GM23338 (cell line): ENCODE data around the gene CCDC179. TPM values are rescaled to one million over a fixed set of nuclear protein-coding genes. Genes with fewer than 3 reads are reported as not detected.

Source experiments
- ATAC-seq: fragments of 200-7000 bp; cut with Tn5 transposase; 3 replicates; pipeline ENCODE4 v1.9.1; 2020
- DNase-seq: peaks from one replicate; pipeline ENCODE4 v3.0.0-alpha.2; 2015; ENCODE audit warnings: low spot score
- H2AFZ ChIP-seq: fragments of 200-600 bp; sonication (generic); 2 replicates; pipeline ENCODE4 v1.8.0; 2016; ENCODE audit warnings: antibody characterized with exemption, mild to moderate bottlenecking, moderate library complexity
- H3F3A ChIP-seq: fragments of 200-600 bp; sonication (generic); replicated peaks from 2 replicates; pipeline ENCODE4 v1.8.0; 2017; ENCODE audit warnings: antibody characterized with exemption, mixed run types, low read depth
- H3K27ac ChIP-seq: fragments of 200-600 bp; sonication (generic); 2 replicates; pipeline ENCODE4 v1.6.1; 2016; ENCODE audit warnings: low read depth
- H3K27me3 ChIP-seq: fragments of 200-600 bp; sonication (generic); 2 replicates; pipeline ENCODE4 v1.8.0; 2016; ENCODE audit warnings: mild to moderate bottlenecking, mixed run types, moderate library complexity; ENCODE audit not compliant: insufficient read depth
- H3K36me3 ChIP-seq: fragments of 200-600 bp; sonication (generic); 2 replicates; pipeline ENCODE4 v1.8.0; 2016; ENCODE audit warnings: mild to moderate bottlenecking; ENCODE audit not compliant: insufficient read depth
- H3K4me1 ChIP-seq: fragments of 200-600 bp; sonication (generic); 2 replicates; pipeline ENCODE4 v1.8.0; 2016; ENCODE audit warnings: mild to moderate bottlenecking, moderate library complexity; ENCODE audit not compliant: insufficient read depth
- H3K4me2 ChIP-seq: fragments of 200-600 bp; sonication (generic); 2 replicates; pipeline ENCODE4 v1.7.1; 2017; ENCODE audit warnings: mixed run types
- H3K4me3 ChIP-seq: fragments of 200-600 bp; sonication (generic); 2 replicates; pipeline ENCODE4 v1.6.1; 2016; ENCODE audit warnings: mixed run types
- H3K79me2 ChIP-seq: fragments of 200-600 bp; sonication (generic); replicated peaks from 2 replicates; pipeline ENCODE4 v1.8.0; 2017; ENCODE audit warnings: mild to moderate bottlenecking; ENCODE audit not compliant: insufficient read depth
- H3K9me2 ChIP-seq: fragments of 200-600 bp; sonication (generic); 2 replicates; pipeline ENCODE4 v1.8.0; 2017; ENCODE audit not compliant: insufficient read depth
- H4K20me1 ChIP-seq: fragments of 200-600 bp; sonication (generic); replicated peaks from 2 replicates; pipeline ENCODE4 v1.8.0; 2017; ENCODE audit warnings: mild to moderate bottlenecking; ENCODE audit not compliant: insufficient read depth
- H3K27ac Mint-ChIP-seq: 2 replicates; pipeline ENCODE4 v1.8.0; 2020; ENCODE audit warnings: inconsistent platforms, mild to moderate bottlenecking, moderate library complexity, mixed read lengths
- H3K27me3 Mint-ChIP-seq: 3 replicates; pipeline ENCODE4 v1.8.0; 2022; ENCODE audit warnings: low read depth, mild to moderate bottlenecking, moderate library complexity, mixed read lengths, inconsistent platforms; ENCODE audit not compliant: insufficient read depth, poor library complexity
- H3K36me3 Mint-ChIP-seq: 3 replicates; pipeline ENCODE4 v1.8.0; 2021; ENCODE audit warnings: low read depth, mild to moderate bottlenecking, inconsistent platforms, moderate library complexity, mixed read lengths
- H3K4me1 Mint-ChIP-seq: 3 replicates; pipeline ENCODE4 v1.8.0; 2020; ENCODE audit warnings: mild to moderate bottlenecking, inconsistent platforms, mixed read lengths
- H3K4me3 Mint-ChIP-seq: 3 replicates; pipeline ENCODE4 v1.8.0; 2021; ENCODE audit warnings: moderate library complexity, mild to moderate bottlenecking, inconsistent platforms, mixed read lengths
- H3K9me3 Mint-ChIP-seq: 3 replicates; pipeline ENCODE4 v1.8.0; 2020; ENCODE audit warnings: moderate library complexity, mild to moderate bottlenecking, inconsistent platforms, mixed read lengths
- CTCF ChIP-seq, 2 experiments: fragments of 200-600 bp in 1 of 2; sonication (generic) in 1 of 2; conservative IDR thresholded peaks; 2 replicates each; pipeline versions ENCODE4 v1.5.1 to v1.6.1; 2016 to 2017; ENCODE audit warnings: antibody characterized with exemption in 2 of 2, low read depth in 2 of 2, mild to moderate bottlenecking in 2 of 2, moderate library complexity in 1 of 2
- JUNB ChIP-seq: IDR thresholded peaks from one replicate; pipeline ENCODE4 v1.6.1; 2016; ENCODE audit warnings: antibody characterized with exemption; ENCODE audit not compliant: unreplicated experiment
- POLR2AphosphoS5 ChIP-seq: IDR thresholded peaks from 2 replicates; pipeline ENCODE4 v1.6.1; 2016; ENCODE audit warnings: antibody characterized with exemption, low read depth
- polyA plus RNA-seq: library from polyadenylated mRNA; unstranded; fragments of >200 nt; fragmentation: Nextera tagmentation; extraction: Ambion mirVana; gene quantifications from 2 replicates; pipeline ENCODE4 v1.2.1, GENCODE V29; 2016
- total RNA-seq: library from RNA; depleted of rRNA; stranded (reverse); fragments of >200 nt; shearing (Covaris generic); gene quantifications from 2 replicates; pipeline ENCODE4 v1.2.3, GENCODE V29; 2014
- TF ChIP-seq, protein P1 (sequence below): fragments of 250-450 bp; sonication (Bioruptor Pico); IDR thresholded peaks from 2 replicates; pipeline ENCODE4 v1.5.0; 2020; ENCODE audit warnings: mild to moderate bottlenecking, moderate library complexity
- TF ChIP-seq, protein P2 (sequence below): IDR thresholded peaks from one replicate; pipeline ENCODE4 v1.6.1; 2018; ENCODE audit warnings: antibody characterized with exemption; ENCODE audit not compliant: unreplicated experiment

Gene CCDC179
- total and polyA plus RNA-seq, 2 experiments from 2014 or later = not detected

DNA sequence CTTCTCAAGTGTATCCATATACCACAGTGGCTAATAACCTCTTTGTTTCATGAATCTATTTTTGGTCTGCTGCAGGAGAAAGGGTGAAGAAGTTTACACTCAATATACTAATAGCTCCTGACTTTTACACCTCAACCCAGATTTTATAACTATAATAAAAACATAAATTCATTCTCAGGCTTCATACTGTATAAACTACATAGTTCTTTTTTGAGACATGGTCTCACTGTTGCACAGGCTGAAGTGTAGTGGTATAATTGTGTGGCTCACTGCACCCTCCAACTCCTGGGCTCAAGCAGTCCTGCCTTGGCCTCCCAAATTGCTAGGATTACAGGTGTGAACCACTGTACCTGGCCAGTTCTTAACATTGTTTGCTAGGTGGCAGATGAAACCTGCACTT lies 17.8 kb upstream of the CCDC179 start (continued):
- TF ChIP-seq, protein P1, sequence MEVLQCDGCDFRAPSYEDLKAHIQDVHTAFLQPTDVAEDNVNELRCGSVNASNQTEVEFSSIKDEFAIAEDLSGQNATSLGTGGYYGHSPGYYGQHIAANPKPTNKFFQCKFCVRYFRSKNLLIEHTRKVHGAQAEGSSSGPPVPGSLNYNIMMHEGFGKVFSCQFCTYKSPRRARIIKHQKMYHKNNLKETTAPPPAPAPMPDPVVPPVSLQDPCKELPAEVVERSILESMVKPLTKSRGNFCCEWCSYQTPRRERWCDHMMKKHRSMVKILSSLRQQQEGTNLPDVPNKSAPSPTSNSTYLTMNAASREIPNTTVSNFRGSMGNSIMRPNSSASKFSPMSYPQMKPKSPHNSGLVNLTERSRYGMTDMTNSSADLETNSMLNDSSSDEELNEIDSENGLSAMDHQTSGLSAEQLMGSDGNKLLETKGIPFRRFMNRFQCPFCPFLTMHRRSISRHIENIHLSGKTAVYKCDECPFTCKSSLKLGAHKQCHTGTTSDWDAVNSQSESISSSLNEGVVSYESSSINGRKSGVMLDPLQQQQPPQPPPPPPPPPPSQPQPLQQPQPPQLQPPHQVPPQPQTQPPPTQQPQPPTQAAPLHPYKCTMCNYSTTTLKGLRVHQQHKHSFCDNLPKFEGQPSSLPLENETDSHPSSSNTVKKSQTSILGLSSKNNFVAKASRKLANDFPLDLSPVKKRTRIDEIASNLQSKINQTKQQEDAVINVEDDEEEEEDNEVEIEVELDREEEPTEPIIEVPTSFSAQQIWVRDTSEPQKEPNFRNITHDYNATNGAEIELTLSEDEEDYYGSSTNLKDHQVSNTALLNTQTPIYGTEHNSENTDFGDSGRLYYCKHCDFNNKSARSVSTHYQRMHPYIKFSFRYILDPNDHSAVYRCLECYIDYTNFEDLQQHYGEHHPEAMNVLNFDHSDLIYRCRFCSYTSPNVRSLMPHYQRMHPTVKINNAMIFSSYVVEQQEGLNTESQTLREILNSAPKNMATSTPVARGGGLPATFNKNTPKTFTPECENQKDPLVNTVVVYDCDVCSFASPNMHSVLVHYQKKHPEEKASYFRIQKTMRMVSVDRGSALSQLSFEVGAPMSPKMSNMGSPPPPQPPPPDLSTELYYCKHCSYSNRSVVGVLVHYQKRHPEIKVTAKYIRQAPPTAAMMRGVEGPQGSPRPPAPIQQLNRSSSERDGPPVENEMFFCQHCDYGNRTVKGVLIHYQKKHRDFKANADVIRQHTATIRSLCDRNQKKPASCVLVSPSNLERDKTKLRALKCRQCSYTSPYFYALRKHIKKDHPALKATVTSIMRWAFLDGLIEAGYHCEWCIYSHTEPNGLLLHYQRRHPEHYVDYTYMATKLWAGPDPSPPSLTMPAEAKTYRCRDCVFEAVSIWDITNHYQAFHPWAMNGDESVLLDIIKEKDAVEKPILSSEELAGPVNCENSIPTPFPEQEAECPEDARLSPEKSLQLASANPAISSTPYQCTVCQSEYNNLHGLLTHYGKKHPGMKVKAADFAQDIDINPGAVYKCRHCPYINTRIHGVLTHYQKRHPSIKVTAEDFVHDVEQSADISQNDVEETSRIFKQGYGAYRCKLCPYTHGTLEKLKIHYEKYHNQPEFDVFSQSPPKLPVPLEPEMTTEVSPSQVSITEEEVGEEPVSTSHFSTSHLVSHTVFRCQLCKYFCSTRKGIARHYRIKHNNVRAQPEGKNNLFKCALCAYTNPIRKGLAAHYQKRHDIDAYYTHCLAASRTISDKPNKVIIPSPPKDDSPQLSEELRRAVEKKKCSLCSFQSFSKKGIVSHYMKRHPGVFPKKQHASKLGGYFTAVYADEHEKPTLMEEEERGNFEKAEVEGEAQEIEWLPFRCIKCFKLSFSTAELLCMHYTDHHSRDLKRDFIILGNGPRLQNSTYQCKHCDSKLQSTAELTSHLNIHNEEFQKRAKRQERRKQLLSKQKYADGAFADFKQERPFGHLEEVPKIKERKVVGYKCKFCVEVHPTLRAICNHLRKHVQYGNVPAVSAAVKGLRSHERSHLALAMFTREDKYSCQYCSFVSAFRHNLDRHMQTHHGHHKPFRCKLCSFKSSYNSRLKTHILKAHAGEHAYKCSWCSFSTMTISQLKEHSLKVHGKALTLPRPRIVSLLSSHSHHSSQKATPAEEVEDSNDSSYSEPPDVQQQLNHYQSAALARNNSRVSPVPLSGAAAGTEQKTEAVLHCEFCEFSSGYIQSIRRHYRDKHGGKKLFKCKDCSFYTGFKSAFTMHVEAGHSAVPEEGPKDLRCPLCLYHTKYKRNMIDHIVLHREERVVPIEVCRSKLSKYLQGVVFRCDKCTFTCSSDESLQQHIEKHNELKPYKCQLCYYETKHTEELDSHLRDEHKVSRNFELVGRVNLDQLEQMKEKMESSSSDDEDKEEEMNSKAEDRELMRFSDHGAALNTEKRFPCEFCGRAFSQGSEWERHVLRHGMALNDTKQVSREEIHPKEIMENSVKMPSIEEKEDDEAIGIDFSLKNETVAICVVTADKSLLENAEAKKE (CRISPR knock-in tag) = no peak
- no peak for TF ChIP-seq POLR2AphosphoS5

DNA sequence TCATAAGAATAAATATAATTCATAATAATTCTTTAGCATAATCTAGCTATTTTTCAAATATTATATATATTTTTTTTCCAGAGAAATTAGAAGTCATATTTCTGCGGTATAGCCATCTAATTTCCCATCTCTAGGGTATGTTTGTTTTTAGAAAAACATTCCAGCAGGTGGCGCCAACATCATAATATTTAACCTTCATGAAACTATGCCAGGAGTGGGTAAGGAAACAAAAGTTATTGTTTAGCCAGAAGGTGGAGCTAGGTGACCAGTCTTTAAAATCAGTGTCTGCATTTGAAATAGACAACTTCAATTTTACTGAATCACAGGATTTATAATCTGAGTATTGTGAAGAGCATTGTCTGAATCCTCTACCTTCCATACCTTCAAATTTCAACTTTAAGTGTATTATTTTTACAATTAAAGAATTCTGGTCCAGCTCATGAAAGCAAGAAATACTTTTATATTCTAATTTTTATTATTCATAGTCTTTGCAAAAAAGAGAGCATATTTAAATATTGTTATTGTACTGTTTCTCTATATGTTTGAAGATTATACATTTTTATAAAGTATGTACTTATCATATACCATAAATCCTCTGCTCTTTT lies 15.7 kb upstream of the CCDC179 start:
- H3K36me3 ChIP-seq = no peaks in the 10 kb centered on the region
- H3K36me3 Mint-ChIP-seq = no peaks in the 10 kb centered on the region
- TF ChIP-seq, protein P2, sequence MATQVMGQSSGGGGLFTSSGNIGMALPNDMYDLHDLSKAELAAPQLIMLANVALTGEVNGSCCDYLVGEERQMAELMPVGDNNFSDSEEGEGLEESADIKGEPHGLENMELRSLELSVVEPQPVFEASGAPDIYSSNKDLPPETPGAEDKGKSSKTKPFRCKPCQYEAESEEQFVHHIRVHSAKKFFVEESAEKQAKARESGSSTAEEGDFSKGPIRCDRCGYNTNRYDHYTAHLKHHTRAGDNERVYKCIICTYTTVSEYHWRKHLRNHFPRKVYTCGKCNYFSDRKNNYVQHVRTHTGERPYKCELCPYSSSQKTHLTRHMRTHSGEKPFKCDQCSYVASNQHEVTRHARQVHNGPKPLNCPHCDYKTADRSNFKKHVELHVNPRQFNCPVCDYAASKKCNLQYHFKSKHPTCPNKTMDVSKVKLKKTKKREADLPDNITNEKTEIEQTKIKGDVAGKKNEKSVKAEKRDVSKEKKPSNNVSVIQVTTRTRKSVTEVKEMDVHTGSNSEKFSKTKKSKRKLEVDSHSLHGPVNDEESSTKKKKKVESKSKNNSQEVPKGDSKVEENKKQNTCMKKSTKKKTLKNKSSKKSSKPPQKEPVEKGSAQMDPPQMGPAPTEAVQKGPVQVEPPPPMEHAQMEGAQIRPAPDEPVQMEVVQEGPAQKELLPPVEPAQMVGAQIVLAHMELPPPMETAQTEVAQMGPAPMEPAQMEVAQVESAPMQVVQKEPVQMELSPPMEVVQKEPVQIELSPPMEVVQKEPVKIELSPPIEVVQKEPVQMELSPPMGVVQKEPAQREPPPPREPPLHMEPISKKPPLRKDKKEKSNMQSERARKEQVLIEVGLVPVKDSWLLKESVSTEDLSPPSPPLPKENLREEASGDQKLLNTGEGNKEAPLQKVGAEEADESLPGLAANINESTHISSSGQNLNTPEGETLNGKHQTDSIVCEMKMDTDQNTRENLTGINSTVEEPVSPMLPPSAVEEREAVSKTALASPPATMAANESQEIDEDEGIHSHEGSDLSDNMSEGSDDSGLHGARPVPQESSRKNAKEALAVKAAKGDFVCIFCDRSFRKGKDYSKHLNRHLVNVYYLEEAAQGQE = no peak
- TF ChIP-seq JUNB (no peak), CTCF (conservative IDR thresholded peaks at IDR 0.05; ENCODE audit: low read depth in 2 of 2) (peak; percentile 86 to 97)
- H3K4me3 Mint-ChIP-seq = no peak overlapping the region
- no peaks in the 10 kb centered on the region for H4K20me1 ChIP-seq
- no peaks in the 10 kb centered on the region for H3F3A ChIP-seq
- H3K27ac Mint-ChIP-seq = no peak overlapping the region
- DNase-seq (peak; percentile 92), ATAC-seq (peak; percentile 76)
- no peak overlapping the region for H3K4me2 ChIP-seq
- H3K9me3 Mint-ChIP-seq = no peaks in the 10 kb centered on the region
- no peaks in the 10 kb centered on the region for H3K27me3 Mint-ChIP-seq
- no peaks in the 10 kb centered on the region for H3K9me2 ChIP-seq
- no peak overlapping the region for H3K27ac ChIP-seq
- no peak overlapping the region for H2AFZ ChIP-seq
- peaks cover 3% of the 10 kb centered on the region; the same call in 1 of the 3 replicates for H3K4me1 Mint-ChIP-seq
- no peaks in the 10 kb centered on the region for H3K79me2 ChIP-seq
- H3K4me1 ChIP-seq = peaks cover 12% of the 10 kb centered on the region
- H3K27me3 ChIP-seq = no peaks in the 10 kb centered on the region
- H3K4me3 ChIP-seq = no peak overlapping the region
